ENCODE measurements around the gene SEC14L5. TPM values are rescaled to one million over a fixed set of nuclear protein-coding genes. Genes with fewer than 3 reads are reported as not detected.

SEC14L5 gene
- polyA plus RNA-seq, 1 experiment: 0.05 TPM

- POLR2A ChIA-PET: no interaction called here
These were observed 73.5 kb downstream of the SEC14L5 start for GRCh38 chr16:5031601-5032000.

GRCh38 chr16:5032748-5033167, 74.6 kb downstream of the SEC14L5 start:
- Histone ChIP-seq H3K9me3 (ENCODE audit: control insufficient read depth, insufficient read depth, low read length) (no peaks in the 10 kb centered on the region), H3K4me3 (ENCODE audit: low read depth, low read length) (peak overlapping the region; percentile 80), H3K27ac (ENCODE audit: low read depth, low read length) (no peak overlapping the region), H3K27me3 (ENCODE audit: control insufficient read depth, insufficient read depth, low read length) (no peaks in the 10 kb centered on the region)
- ChIA-PET POLR2A (interaction anchor here (1.4 kb wide), 1 partner anchor 298 kb away, joined by 4 read pairs; the partner anchor contains the start of genes ANKS3 and DNAAF8), CTCF (no interaction called here)
- DNase-seq (ENCODE audit: low read depth, low spot score): no peak
- no peak for TF ChIP-seq CTCF (IDR thresholded peaks at IDR 0.05; ENCODE audit: low read depth, low read length)

More at GRCh38 chr16:5031601-5032000, 73.5 kb downstream of the SEC14L5 start:
- Histone ChIP-seq H3K27ac (ENCODE audit: low read depth, low read length) (no peak overlapping the region), H3K4me3 (ENCODE audit: low read depth, low read length) (no peak overlapping the region), H3K27me3 (ENCODE audit: control insufficient read depth, insufficient read depth, low read length) (no peaks in the 10 kb centered on the region), H3K9me3 (ENCODE audit: control insufficient read depth, insufficient read depth, low read length) (no peaks in the 10 kb centered on the region)
- no peak for TF ChIP-seq CTCF (IDR thresholded peaks at IDR 0.05; ENCODE audit: low read depth, low read length)
- DNase-seq (ENCODE audit: low read depth, low spot score): no peak
- CTCF ChIA-PET: no interaction called here

- no peaks in the 10 kb centered on the region for H3K9me3 ChIP-seq (ENCODE audit: control insufficient read depth, insufficient read depth, low read length)
- H3K27me3 ChIP-seq (ENCODE audit: control insufficient read depth, insufficient read depth, low read length): no peaks in the 10 kb centered on the region
- peak within 1 kb of the TSS; percentile 80 for H3K4me3 ChIP-seq (ENCODE audit: low read depth, low read length)
- ChIA-PET POLR2A (interaction anchor here (0.7 to 1.4 kb wide), 6 partner anchors 13 to 299 kb away, joined by 3 to 6 read pairs (median 4); partner anchors contain the start of genes ALG1, ANKS3, DNAAF8 and SEC14L5), CTCF (interaction anchor here (0.6 kb wide), 1 partner anchor 9 kb away, joined by 4 read pairs; no protein-coding TSS in a partner anchor)
- H3K27ac ChIP-seq (ENCODE audit: low read depth, low read length): peak within 1 kb of the TSS; percentile 57
- no peak for TF ChIP-seq CTCF (IDR thresholded peaks at IDR 0.05; ENCODE audit: low read depth, low read length)
- peak; percentile 68 for DNase-seq (ENCODE audit: low read depth, low spot score)
These were observed 75.4 kb downstream of the SEC14L5 start, which contains the start of gene NAGPA for GRCh38 chr16:5033256-5034166. Gene NAGPA, minus strand, starts transcription at chr16:5033935. Its CDS starts 21 bp downstream, at chr16:5033914.

- Histone ChIP-seq H3K9me3 (ENCODE audit: control insufficient read depth, insufficient read depth, low read length) (no peaks in the 10 kb centered on the region), H3K4me3 (ENCODE audit: low read depth, low read length) (peak overlapping the region; percentile 80), H3K27ac (ENCODE audit: low read depth, low read length) (no peak overlapping the region), H3K27me3 (ENCODE audit: control insufficient read depth, insufficient read depth, low read length) (no peaks in the 10 kb centered on the region)
- ChIA-PET POLR2A (interaction anchor here (0.7 to 1.4 kb wide), 6 partner anchors 14 to 300 kb away, joined by 3 to 6 read pairs (median 4); partner anchors contain the start of genes ALG1, ANKS3, DNAAF8 and SEC14L5), CTCF (interaction anchor here (0.6 kb wide), 2 partner anchors 9 to 181 kb away, joined by 3 to 4 read pairs; no protein-coding TSS in a partner anchor)
- no peak for DNase-seq (ENCODE audit: low read depth, low spot score)
- TF ChIP-seq CTCF (IDR thresholded peaks at IDR 0.05; ENCODE audit: low read depth, low read length): no peak
These were observed 76.0 kb downstream of the SEC14L5 start for GRCh38 chr16:5034167-5034523.

- H3K9me3 ChIP-seq (ENCODE audit: control insufficient read depth, insufficient read depth, low read length): no peaks in the 10 kb centered on the region
- DNase-seq (ENCODE audit: low read depth, low spot score): no peak
- CTCF ChIA-PET: interaction anchor here (0.8 kb wide), 1 partner anchor 23 kb away, joined by 3 read pairs; no protein-coding TSS in a partner anchor
- POLR2A ChIA-PET: no interaction called here
- no peak overlapping the region for H3K4me3 ChIP-seq (ENCODE audit: low read depth, low read length)
- H3K27me3 ChIP-seq (ENCODE audit: control insufficient read depth, insufficient read depth, low read length): peaks cover 2% of the 10 kb centered on the region
- no peak overlapping the region for H3K27ac ChIP-seq (ENCODE audit: low read depth, low read length)
- no peak for TF ChIP-seq CTCF (IDR thresholded peaks at IDR 0.05; ENCODE audit: low read depth, low read length)
These were observed 77.7 kb downstream of the SEC14L5 start for GRCh38 chr16:5035909-5036227.

Data from AG04450 (cell line).